Lower leg skin (tissue), 4 donors: ENCODE results near the gene AHCYL1. TPM values are rescaled to one million over a fixed set of nuclear protein-coding genes. Genes with fewer than 3 reads are reported as not detected.
"Not testable (repeated sequence)": the region's sequence is repeated elsewhere in the genome, so short reads cannot be mapped to it uniquely, and the experiment has no call there.

Source experiments
- DNase-seq, 2 donors: peaks; one replicate each; pipeline ENCODE4 v3.0.0-alpha.2; 2019; ENCODE audit warnings: low spot score in 2 of 2
- H3K4me3 ChIP-seq: fragments of 200-600 bp; sonication (generic); 2 replicates; pipeline ENCODE4 v1.5.1; 2017; ENCODE audit warnings: mild to moderate bottlenecking, low read depth; ENCODE audit not compliant: poor library complexity, severe bottlenecking
- CTCF ChIP-seq, 3 donors: fragments of 450-650 bp; IDR thresholded peaks; one replicate each; pipeline ENCODE4 v1.5.1; 2016; ENCODE audit warnings: antibody characterized with exemption in 3 of 3, mild to moderate bottlenecking in 3 of 3, moderate library complexity in 2 of 3
- POLR2A ChIP-seq, 2 donors: fragments of 450-650 bp; IDR thresholded peaks; one replicate each; pipeline ENCODE4 v1.6.1; 2016 to 2017; ENCODE audit warnings: antibody characterized with exemption in 2 of 2, mild to moderate bottlenecking in 1 of 2, moderate library complexity in 1 of 2
- WGBS, 2 donors: methylation state at CpG; one replicate each; pipeline ENCODE4 v1.1.5; 2018; 5-methylcytosine and 5-hydroxymethylcytosine counted together
- intact Hi-C: fragments of 100-400 bp; cut with DNase I; formaldehyde crosslinking; loops from one replicate; pipeline ENCODE4 v1.15.0; 2023; ENCODE audit warnings: low total_unique reads
- total RNA-seq, 4 donors: library from RNA; depleted of rRNA; stranded (reverse); fragments of >200 nt; gene quantifications; one replicate each; pipeline ENCODE4 v1.1.0, GENCODE V29; 2016

AHCYL1 gene
- total RNA-seq, 4 donors from 2014 or later: 42.3 to 54.4 (median 47.8) TPM

GRCh38 chr1:110019770-110020169 lies 35.2 kb downstream of the AHCYL1 start:
- no peak for TF ChIP-seq POLR2A (IDR thresholded peaks at IDR 0.05)
- WGBS, 2 donors: 85 to 97% methylated on average over 1 of the region's 1 CpG
- H3K4me3 ChIP-seq: no peak overlapping the region
- DNase-seq: no peak
- intact Hi-C loops: no loop called here

GRCh38 chr1:110021285-110021684 lies 36.7 kb downstream of the AHCYL1 start:
- WGBS, 2 donors: 82 to 91% methylated on average over 3 of the region's 3 CpGs
- intact Hi-C loops: no loop called here
- DNase-seq: no peak
- no peak for TF ChIP-seq CTCF (IDR thresholded peaks at IDR 0.05)
- no peak for TF ChIP-seq POLR2A (IDR thresholded peaks at IDR 0.05)
- no peak overlapping the region for H3K4me3 ChIP-seq

- no peak overlapping the region for H3K4me3 ChIP-seq
- intact Hi-C loops: no loop called here
- DNase-seq: no peak
- WGBS, 2 donors: 92% methylated on average over 4 of the region's 4 CpGs
- TF ChIP-seq POLR2A (IDR thresholded peaks at IDR 0.05) (no peak), CTCF (IDR thresholded peaks at IDR 0.05) (no peak)
These were observed 40.0 kb downstream of the AHCYL1 start for GRCh38 chr1:110024613-110025012.

GRCh38 chr1:110030687-110031086 lies 46.1 kb downstream of the AHCYL1 start:
- not testable (repeated sequence) for H3K4me3 ChIP-seq

GRCh38 chr1:110032327-110032726 lies 47.8 kb downstream of the AHCYL1 start:
- no peak overlapping the region for H3K4me3 ChIP-seq
- WGBS, 2 donors: 73 to 75% methylated on average over 2 of the region's 2 CpGs
- DNase-seq: no peak
- TF ChIP-seq POLR2A (IDR thresholded peaks at IDR 0.05) (no peak), CTCF (IDR thresholded peaks at IDR 0.05) (no peak)
- intact Hi-C loops: no loop called here

More at GRCh38 chr1:110030687-110031086, 46.1 kb downstream of the AHCYL1 start:
- intact Hi-C loops, DNase-seq: not testable (repeated sequence)
- WGBS, 2 donors: 81 to 89% methylated on average over 4 of the region's 4 CpGs

GRCh38 chr1:110033421-110033820 lies 48.9 kb downstream of the AHCYL1 start:
- TF ChIP-seq CTCF (IDR thresholded peaks at IDR 0.05) (no peak), POLR2A (IDR thresholded peaks at IDR 0.05) (no peak)
- 89% methylated on average over 5 of the region's 5 CpGs for WGBS, 2 donors
- intact Hi-C loops: no loop called here
- H3K4me3 ChIP-seq: no peak overlapping the region
- DNase-seq: peak in 1 of 2 donors; percentile 40

- no peak for DNase-seq
- TF ChIP-seq POLR2A (IDR thresholded peaks at IDR 0.05) (no peak), CTCF (IDR thresholded peaks at IDR 0.05) (no peak)
- peak overlapping the region; percentile 14 for H3K4me3 ChIP-seq
- intact Hi-C loops: no loop called here
- WGBS, 2 donors: 40 to 48% methylated on average over 4 of the region's 4 CpGs
These were observed 49.5 kb downstream of the AHCYL1 start for GRCh38 chr1:110034040-110034450.
